Hematopoietic multipotent progenitor cell treated with erythropoietin and hydrocortisone succinate and interleukin-3 and kit ligand, for 4 days (in vitro differentiated cells): Measurements from ENCODE around the gene ABTB2.
"Not testable (repeated sequence)": the region's sequence is repeated elsewhere in the genome, so short reads cannot be mapped to it uniquely, and the experiment has no call there.

Source experiments
- DNase-seq: peaks from one replicate; pipeline ENCODE4 v3.0.0-alpha.2; 2015

ABTB2 gene

GRCh38 chr11:34181856-34182405, 175.9 kb downstream of the ABTB2 start:
- DNase-seq, result no peak

GRCh38 chr11:34181251-34181650, 176.6 kb downstream of the ABTB2 start:
- DNase-seq, result no peak

GRCh38 chr11:34180814-34181165, 177.0 kb downstream of the ABTB2 start:
- DNase-seq, result not testable (repeated sequence)

- DNase-seq, result no peak
Observed at GRCh38 chr11:34180040-34180813, 177.6 kb downstream of the ABTB2 start.

DNA sequence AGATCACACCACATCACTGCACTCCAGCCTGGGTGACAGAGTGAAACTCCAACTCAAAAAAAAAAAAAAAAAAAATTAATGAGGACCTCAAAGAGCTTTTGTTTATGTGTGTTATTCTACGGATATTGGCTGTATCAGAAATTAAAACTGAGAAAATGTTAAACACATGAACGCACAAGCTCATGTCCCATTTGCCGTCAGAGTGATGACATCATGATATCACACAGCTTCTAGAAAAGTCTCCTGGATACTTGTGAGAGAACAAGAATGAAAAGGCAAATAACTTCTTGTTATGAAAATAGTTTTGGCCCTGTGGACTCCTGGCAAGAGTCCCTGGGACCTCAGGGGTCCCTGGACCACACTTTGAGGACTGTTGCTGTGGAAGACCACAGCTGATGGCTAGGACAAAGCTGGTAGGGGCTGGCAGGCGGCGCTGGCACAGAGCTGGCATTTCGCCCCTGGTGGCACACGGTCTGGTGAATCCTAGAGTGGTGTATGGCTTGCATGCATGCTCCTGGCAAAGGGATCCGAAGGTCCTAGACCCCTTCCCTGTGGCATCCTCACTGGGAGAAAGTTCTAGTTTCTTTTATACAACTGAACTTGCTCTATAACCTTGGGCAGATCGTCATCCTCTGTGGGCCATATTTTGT, 178.7 kb downstream of the ABTB2 start:
- no peak for DNase-seq

DNA sequence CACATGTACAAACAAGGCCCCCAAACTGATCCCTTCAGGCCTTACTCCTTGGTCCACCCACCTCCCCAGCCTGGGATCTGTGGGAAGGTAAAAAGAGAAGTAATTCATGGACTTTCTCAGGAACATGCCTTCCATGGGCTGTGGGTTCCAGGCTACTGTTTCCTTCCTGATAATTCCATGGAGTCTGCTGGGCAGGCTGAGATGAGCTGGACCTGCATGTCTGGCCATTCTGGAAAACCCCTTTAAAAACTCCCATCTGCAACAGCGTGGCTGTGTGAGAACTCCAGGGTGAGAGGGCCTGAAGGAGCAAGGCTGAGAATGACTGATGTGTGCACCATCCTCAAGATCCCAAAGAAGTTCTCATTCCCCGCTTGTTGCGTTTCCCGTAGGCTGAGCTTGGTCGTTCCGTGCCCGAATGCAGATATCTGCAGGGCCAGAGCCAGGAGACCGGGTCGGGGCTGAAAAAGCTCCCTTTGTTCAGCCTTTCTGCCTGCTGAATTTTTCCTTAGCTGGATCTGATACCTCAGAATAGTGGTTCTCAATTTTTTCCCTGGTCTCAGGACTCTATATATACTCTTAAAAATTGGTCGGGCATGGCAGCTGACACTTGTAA, 179.5 kb downstream of the ABTB2 start:
- no peak for DNase-seq

- no peak for DNase-seq
Observed at GRCh38 chr11:34176751-34177209, 181.0 kb downstream of the ABTB2 start.

GRCh38 chr11:34175284-34176019, 182.4 kb downstream of the ABTB2 start:
- DNase-seq, result no peak

DNA sequence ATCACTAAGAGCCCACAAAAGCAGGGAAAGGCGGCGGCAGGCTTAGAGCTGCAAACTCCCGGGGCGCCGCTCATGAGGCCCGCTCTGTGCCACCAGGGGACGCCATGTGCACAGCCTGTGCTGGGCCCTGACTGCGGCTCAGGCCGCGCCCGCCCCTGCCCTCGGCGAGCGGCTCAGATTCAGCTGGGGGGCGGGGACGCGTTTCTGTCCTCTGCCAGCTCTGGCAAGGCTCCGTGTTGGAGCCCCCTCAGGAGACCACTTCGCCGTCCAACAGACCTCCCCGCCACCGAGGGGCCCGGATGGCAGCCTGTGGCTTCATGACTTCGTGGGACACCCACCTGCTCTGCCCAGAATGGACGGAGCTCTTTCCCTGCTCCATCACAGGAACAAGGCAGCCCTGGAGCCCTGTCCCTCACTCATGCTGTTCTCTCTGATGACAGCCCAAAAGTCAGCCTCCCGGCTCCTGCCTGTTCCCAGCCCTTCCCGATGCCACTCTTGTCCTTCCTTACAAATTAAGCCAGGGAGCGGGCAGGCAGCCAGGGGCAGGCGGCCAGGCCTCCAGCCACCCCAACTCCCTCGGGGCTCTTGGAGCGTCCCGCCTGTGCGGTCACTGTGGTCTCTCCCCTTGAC, 183.3 kb downstream of the ABTB2 start:
- DNase-seq, result peak; percentile 89

DNA sequence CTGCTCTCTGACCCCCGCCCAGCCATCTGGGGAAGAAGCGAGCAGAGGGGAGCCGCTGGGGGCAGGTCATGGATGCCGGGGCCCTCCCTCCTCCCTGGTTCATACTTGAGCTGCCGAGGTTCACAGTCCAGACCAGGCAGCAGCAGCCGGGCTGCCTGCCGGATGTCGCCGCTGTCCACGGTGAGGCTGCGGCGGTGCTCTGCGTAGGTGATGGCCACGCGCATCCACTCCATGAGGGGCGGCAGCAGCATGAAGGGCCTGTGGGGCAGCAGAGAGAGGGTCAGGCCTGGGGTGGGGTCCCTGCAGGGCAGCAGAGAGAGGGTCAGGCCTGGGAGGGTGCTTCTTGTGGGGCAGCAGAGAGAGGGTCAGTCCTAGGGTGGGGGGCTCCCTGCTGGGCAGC, 184.8 kb downstream of the ABTB2 start:
- no peak for DNase-seq

- no peak for DNase-seq
Observed at GRCh38 chr11:34169686-34170085, 188.1 kb downstream of the ABTB2 start.

DNA sequence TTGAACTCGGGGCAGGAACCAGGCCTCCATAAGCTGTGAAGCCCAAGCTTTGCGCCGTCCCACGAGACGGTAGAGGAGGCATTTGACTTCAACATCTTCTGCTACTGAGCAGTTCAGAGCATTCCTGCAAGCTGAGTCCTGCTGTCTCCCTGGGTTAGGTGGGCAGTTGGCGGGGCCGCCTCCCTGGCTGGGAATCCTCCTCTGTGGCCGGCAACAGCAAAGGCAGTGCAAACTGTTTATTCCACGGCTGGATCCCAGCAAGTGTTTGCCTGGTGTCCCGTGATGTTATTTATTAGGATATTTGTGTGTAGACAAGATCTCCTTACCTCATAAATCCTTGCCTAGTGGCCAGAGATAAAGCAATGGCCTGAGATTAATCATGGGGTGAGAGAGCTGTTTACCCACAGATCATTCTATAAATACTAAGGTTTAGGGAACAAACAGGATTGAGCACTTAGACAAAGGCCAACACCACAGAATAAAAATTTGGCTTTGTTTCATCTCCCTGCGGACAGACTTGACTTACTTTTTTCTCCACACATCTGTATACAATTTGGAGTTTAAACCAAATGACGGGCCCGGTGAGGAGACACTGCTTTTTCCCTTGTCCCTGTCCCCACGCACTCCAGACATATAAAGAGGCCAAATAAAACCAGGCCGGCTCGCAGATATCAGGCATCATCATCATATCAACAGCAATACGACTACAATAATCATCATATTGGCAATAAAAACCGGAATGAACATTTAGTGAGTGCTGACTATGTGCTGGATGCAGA, 189.0 kb downstream of the ABTB2 start:
- DNase-seq, result no peak

DNA sequence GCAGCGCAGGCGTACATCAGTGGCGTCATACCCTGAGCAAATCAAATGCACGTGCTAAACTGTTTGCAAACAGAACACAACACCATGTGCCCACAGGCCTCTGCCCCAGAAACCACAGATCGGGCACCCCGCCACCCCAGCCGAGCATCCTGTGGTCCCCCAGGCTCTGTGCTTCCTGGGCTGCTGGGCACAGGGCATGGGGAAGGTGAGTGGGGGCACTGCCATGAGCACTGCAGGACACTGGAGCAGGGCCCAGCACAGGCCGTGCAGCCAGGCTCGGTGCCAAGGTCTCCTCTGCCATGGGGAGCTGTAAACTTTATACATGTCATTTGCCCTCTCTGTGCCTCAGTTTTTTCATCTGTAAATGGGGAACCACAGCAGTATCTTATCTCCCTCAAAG, 189.8 kb downstream of the ABTB2 start:
- DNase-seq, result no peak

- no peak for DNase-seq
Observed at GRCh38 chr11:34166806-34167740, 190.7 kb downstream of the ABTB2 start.

DNA sequence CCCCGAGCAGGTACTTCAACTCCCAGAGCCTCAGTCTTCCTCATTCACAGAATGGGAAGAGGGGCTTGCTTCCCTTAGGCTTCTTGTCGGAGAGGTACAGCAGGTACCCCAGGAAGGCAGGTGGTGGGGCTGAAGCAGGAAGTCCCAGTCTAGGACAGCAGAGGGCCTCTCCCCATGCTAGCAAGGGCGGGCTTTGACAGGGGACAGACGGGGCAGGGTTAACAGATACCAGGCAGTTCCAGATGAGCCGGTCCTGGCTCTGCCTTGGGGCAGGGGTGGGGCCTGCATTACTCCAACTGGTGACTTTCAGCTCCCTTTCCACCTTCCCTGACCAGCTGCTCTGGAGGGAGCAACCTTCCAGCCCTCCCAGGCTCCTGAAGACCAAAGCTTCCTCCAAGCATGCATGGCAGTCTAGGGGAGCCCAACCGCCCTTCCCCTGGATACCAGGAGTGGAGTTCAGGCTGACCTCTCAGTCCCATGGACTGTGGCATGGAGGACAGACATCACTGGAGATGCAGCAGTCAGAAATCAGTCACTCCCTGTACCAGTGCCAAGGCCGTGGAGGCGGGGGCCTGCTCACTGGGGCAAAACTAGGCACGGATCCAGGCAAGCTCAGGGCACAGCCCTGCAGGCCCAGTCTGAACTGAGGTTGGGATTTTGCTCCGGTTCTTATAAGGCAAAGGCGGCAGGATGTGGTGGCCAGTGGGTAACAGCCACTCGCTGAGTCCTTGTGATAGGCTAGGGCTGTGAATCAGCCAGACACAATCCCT, 191.8 kb downstream of the ABTB2 start:
- no peak for DNase-seq

DNA sequence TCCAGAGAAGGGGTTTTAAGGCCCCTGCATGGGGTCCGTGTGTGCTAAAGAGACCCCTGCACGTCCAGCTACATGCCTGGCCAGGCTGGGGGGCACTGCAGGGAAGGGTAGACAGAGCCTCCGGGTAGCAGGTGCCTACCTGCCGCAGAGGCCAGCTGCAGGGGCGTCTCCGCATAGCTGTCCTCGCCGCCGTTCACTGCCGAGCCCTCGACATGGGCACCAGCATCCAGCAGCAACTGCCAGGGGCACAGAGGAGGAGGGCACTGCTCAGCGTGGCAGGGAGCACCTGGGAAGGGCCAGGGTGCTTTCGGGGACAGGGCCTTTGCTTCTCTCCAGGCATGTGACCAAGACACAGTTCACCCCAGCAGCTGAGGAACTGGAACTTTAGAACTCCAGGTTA, 192.7 kb downstream of the ABTB2 start:
- DNase-seq, result no peak

GRCh38 chr11:34162856-34163255, 195.0 kb downstream of the ABTB2 start:
- DNase-seq, result no peak

- DNase-seq, result no peak
Observed at GRCh38 chr11:34162493-34162820, 195.4 kb downstream of the ABTB2 start.

DNA sequence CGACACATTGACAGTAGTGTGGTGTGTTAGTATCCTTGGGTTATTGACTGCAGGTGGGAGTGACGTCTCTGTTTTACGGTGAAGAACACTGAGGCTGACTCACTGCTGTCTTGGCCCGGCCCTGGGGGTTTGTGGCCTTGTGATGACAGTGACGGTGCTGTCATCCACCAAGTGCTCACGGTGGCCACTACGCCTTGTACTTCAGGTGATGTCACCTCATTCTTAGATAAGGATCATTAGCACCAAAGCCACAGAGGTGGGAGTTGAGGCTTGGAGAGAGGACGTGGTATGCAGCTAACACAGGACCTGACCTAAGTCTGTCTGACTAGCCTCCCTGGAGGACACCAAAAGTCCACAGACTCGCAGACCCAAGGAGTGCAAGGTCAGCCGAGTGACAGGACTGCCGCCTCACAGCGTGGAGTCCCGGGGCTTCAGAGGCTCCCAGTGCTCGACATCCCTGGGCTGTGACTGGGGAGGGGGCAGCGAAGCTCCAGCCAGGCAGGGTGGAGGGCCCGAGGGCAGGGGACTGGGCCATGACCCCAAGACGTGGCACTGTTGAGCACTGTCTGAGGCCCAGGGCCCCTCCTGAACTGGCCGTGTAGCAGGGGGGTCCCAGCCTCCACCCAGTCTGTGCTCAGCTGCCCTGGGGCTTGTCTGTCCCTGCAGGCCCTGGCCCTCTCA, 195.9 kb downstream of the ABTB2 start:
- DNase-seq, result no peak
